Measurements from ENCODE around the gene MRAP2.

MRAP2 gene

DNA sequence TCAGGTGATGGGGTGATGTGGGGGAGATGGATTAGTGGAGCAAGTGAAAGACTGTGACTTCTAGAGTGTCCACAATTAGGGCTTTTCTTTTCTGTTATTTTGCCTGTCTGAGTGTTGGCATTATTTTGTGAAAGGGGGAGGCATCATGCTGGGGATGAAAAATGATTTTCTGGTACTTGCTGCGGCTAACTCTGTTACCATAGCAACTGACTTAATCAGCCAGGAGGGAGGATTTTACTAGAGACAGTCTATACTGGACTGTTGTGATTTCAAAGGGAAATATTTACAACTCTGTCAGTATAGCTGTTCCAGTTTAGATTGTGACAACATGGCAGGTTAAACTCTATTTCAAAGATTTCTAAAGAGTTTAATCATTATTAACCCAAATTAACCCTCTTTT is 30.4 kb upstream of the MRAP2 start:
- TF ChIP-seq ZFX (IDR thresholded peaks at IDR 0.05; ENCODE audit: borderline replicate concordance): no peak
- TF ChIP-seq, protein P1, sequence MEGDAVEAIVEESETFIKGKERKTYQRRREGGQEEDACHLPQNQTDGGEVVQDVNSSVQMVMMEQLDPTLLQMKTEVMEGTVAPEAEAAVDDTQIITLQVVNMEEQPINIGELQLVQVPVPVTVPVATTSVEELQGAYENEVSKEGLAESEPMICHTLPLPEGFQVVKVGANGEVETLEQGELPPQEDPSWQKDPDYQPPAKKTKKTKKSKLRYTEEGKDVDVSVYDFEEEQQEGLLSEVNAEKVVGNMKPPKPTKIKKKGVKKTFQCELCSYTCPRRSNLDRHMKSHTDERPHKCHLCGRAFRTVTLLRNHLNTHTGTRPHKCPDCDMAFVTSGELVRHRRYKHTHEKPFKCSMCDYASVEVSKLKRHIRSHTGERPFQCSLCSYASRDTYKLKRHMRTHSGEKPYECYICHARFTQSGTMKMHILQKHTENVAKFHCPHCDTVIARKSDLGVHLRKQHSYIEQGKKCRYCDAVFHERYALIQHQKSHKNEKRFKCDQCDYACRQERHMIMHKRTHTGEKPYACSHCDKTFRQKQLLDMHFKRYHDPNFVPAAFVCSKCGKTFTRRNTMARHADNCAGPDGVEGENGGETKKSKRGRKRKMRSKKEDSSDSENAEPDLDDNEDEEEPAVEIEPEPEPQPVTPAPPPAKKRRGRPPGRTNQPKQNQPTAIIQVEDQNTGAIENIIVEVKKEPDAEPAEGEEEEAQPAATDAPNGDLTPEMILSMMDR (IDR thresholded peaks at IDR 0.05): no peak
- H3K27ac ChIP-seq: no peak overlapping the region

DNA sequence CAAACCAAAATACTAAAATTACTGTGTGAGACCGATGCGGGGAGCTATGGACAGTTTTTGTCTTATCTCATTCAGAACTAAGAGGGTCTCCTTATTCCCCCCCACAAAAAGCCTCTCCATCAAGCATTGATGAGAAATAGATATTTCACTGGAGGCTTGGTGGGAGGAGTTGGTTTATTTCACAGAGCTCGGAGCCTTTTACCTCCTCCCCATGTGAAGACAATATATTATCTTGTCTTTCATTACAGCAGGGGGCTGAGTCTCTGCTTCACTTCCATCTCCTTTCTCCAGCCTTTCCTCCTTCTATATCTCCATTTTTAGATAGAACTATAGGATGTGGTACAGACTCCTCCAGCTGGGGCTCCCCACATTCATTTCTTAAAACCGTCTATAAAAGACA is 29.9 kb upstream of the MRAP2 start:
- TF ChIP-seq, protein P1 (IDR thresholded peaks at IDR 0.05): no peak
- no peak for TF ChIP-seq ZFX (IDR thresholded peaks at IDR 0.05; ENCODE audit: borderline replicate concordance)
- H3K27ac ChIP-seq: no peak overlapping the region

DNA sequence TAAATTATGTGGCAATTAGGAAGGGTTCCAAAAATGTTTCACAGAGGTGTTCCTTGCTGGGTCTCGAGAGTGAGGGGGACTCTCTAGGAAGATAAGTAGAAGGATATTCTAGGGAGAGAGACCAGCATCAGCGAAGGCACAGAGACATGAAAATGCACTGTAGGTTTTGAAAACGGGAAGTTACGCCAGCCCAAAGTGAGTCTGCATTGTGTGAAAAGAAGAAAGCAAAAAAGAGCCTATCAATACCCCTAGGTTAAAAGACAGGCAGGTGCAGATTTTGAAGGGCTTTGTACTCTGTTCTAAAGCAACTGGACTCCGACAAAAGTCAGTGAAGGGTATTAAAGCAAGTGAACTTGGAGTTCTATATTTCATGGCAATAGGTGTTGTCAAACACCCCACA is 25.7 kb upstream of the MRAP2 start:
- no peak for TF ChIP-seq ZFX (IDR thresholded peaks at IDR 0.05; ENCODE audit: borderline replicate concordance)
- TF ChIP-seq, protein P1 (IDR thresholded peaks at IDR 0.05): no peak
- H3K27ac ChIP-seq: no peak overlapping the region

DNA sequence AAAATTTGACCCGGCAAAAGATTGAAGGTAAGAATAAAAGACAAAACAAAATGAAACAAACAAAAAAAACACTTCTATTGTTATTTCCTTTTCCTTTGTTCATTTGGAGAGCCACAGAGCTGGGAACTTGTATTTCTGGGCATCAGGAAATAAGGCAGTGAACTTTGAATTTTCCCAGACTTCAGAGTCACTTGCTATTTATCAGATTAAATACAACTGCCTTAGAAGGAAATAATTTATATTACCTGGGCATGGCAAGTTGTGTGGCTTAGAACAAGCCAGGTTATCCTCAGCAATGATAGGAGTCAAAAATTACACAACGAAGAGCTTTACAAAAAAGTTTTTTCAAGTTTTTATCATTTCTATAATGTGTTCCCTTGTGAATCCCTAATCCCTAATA is 20.2 kb upstream of the MRAP2 start:
- H3K27ac ChIP-seq: no peak overlapping the region
- no peak for TF ChIP-seq ZFX (IDR thresholded peaks at IDR 0.05; ENCODE audit: borderline replicate concordance)
- TF ChIP-seq, protein P1 (IDR thresholded peaks at IDR 0.05): no peak

DNA sequence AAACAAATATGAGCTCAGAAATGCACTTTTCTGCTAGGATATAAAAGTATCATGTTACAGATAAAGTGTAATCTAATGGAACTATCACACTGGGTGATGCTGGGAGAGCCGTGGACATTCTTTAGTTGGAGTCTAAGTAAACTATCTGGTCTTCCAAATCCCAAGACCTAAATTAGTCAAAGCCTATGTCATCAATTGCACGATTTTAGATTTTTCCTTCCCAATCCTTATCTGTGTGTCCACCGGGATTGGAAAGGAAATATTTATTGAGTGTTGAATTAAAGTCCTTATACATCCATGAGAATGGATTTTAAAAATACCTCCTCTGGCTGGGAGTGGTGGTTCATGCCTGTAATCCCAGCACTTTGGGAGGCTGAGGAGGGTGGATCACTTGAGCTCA is 19.6 kb upstream of the MRAP2 start:
- H3K27ac ChIP-seq: no peak overlapping the region
- no peak for TF ChIP-seq ZFX (IDR thresholded peaks at IDR 0.05; ENCODE audit: borderline replicate concordance)
- TF ChIP-seq, protein P1 (IDR thresholded peaks at IDR 0.05): no peak

DNA sequence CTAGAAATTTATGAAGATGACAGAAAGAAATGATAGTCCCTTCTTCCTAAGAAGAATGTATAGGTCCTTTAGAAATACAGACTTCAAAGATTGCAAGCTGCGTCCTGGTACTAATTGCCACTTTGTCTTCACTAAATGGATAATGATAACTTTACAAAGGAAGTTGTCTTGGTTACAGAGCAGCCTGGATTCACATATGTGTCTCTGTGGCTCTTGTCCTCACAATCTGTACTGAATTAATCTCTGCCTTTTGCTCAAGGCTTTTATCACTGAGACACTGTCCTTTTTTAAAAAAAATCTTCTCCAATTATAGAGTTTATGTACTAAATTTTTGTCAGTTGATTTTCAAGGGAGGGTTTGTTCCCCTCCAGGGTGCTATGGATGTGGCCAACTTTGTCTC is 17.5 kb upstream of the MRAP2 start:
- TF ChIP-seq ZFX (IDR thresholded peaks at IDR 0.05; ENCODE audit: borderline replicate concordance): no peak
- TF ChIP-seq, protein P1 (IDR thresholded peaks at IDR 0.05): no peak
- no peak overlapping the region for H3K27ac ChIP-seq

DNA sequence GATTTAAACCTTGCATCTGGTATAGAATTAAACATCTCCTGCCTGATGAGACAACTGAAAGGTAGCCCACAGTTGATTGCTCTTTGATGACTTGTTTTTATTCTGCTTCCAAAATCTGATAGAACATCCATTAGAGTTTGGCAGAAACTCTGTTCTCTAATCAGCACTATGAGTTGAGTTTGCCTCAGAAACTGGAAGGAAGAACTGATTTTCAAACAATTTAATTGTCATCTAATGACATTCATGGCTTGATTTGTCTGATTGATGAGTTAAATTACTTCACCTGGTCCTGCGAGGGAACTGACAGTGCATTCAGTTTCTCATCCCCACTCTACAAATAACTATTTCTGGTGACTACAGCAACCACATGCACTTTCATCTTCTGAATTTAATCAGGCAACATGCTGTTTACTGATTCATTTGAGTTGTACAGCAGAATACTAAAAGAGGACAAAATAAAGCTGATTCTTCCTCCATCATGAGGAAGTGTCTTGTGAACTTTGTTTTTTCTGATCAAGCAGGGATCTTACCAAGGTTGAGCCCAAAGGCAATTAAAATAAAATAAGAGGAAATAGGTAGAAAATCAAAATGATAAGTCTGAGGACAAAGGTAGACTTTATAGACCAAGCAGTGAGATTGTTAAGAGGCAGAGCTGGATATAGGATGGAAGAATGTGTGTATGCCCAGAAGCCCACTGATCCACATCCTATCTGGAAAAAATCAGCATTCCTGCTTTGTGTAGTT is 15.7 kb upstream of the MRAP2 start:
- no peak for TF ChIP-seq ZFX (IDR thresholded peaks at IDR 0.05; ENCODE audit: borderline replicate concordance)
- TF ChIP-seq, protein P1 (IDR thresholded peaks at IDR 0.05): no peak
- H3K27ac ChIP-seq: no peak overlapping the region

Data from 22Rv1 (cell line).